NCI-H446 treated with DMSO at 0.1 percent for 48 hours (cell line): ENCODE measurements around the gene IL17RE.

Source experiments
- DNase-seq: peaks from one replicate; lab custom pipeline; 2025; lab: John Stamatoyannopoulos, UW

Gene IL17RE

GRCh38 chr3:9955611-9956352 is 53.1 kb downstream of the IL17RE start:
- no peak for DNase-seq

GRCh38 chr3:9957214-9957613 is 54.6 kb downstream of the IL17RE start:
- DNase-seq: no peak

- no peak for DNase-seq
These were observed 62.7 kb downstream of the IL17RE start for GRCh38 chr3:9965200-9965875.
